IMR-90 (cell line): ENCODE measurements around the gene FMO1. TPM values are rescaled to one million over a fixed set of nuclear protein-coding genes. Genes with fewer than 3 reads are reported as not detected.

Source experiments
- ATAC-seq: fragments of 200-7000 bp; cut with Tn5 transposase; 2 replicates; pipeline ENCODE4 v1.9.1; 2020; ENCODE audit warnings: low read depth, mild to moderate bottlenecking, moderate library complexity
- BruUV-seq: library from RNA; stranded (reverse); fragments of 400-500 nt; replicated peaks from 2 replicates; lab custom pipeline; 2021; lab: Mats Ljungman, UMichigan
- CTCF ChIA-PET: fragments of 300-600 bp; formaldehyde crosslinking; extraction: SDS; loops from one replicate; lab custom pipeline; 2021; ENCODE audit warnings: antibody characterized with exemption; lab: Yijun Ruan, JAX
- POLR2A ChIA-PET: fragments of 300-600 bp; sonication (Branson Sonifier 250); formaldehyde crosslinking; loops from one replicate; lab custom pipeline; 2022; ENCODE audit warnings: antibody characterized with exemption; ENCODE audit not compliant: unreplicated experiment; lab: Charles Lee
- DNase-seq: peaks from one replicate; pipeline ENCODE4 v3.0.0; 2013
- H2AFZ ChIP-seq: replicated peaks from 2 replicates; pipeline ENCODE3; 2013; ENCODE audit warnings: low read length, mild to moderate bottlenecking; ENCODE audit not compliant: poor library complexity
- H2AK5ac ChIP-seq: 2 replicates; pipeline ENCODE4 v1.6.1; 2013; ENCODE audit warnings: low read depth, low read length, inconsistent platforms
- H2AK9ac ChIP-seq: replicated peaks from 2 replicates; pipeline ENCODE3; 2013; ENCODE audit warnings: mild to moderate bottlenecking, low read depth, low read length, moderate library complexity; ENCODE audit not compliant: poor library complexity
- H2BK120ac ChIP-seq: 2 replicates; pipeline ENCODE4 v1.6.1; 2013; ENCODE audit warnings: low read depth, low read length, inconsistent platforms
- H2BK15ac ChIP-seq: 3 replicates; pipeline ENCODE4 v1.6.1; 2013; ENCODE audit warnings: low read depth, low read length, inconsistent platforms
- H2BK20ac ChIP-seq: 2 replicates; pipeline ENCODE4 v1.6.1; 2013; ENCODE audit warnings: low read depth, mild to moderate bottlenecking, inconsistent platforms, low read length, moderate library complexity
- H2BK5ac ChIP-seq: 2 replicates; pipeline ENCODE4 v1.6.1; 2013; ENCODE audit warnings: mild to moderate bottlenecking, low read depth, low read length, inconsistent platforms; ENCODE audit not compliant: poor library complexity, severe bottlenecking
- H3K14ac ChIP-seq: replicated peaks from 2 replicates; pipeline ENCODE4 v1.6.1; 2013; ENCODE audit warnings: low read depth, low read length, inconsistent platforms
- H3K18ac ChIP-seq: 2 replicates; pipeline ENCODE4 v1.6.1; 2013; ENCODE audit warnings: low read depth, low read length, control low read depth
- H3K23ac ChIP-seq: 2 replicates; pipeline ENCODE4 v1.6.1; 2013; ENCODE audit warnings: low read depth, low read length, inconsistent platforms
- H3K27ac ChIP-seq: 2 replicates; pipeline ENCODE4 v1.5.1; 2013; ENCODE audit warnings: mild to moderate bottlenecking, control low read depth, low read length; ENCODE audit not compliant: insufficient read depth
- H3K27me3 ChIP-seq: 2 replicates; pipeline ENCODE4 v1.6.1; 2013; ENCODE audit warnings: low read length; ENCODE audit not compliant: control insufficient read depth, insufficient read depth
- H3K36me3 ChIP-seq: 2 replicates; pipeline ENCODE4 v1.6.1; 2013; ENCODE audit warnings: low read length, mixed read lengths; ENCODE audit not compliant: control insufficient read depth, insufficient read depth
- H3K4ac ChIP-seq: 2 replicates; pipeline ENCODE4 v1.6.1; 2013; ENCODE audit warnings: low read depth, low read length, inconsistent platforms
- H3K4me1 ChIP-seq: 2 replicates; pipeline ENCODE4 v1.6.1; 2013; ENCODE audit warnings: low read length, mixed read lengths; ENCODE audit not compliant: control insufficient read depth, insufficient read depth
- H3K4me2 ChIP-seq: 2 replicates; pipeline ENCODE4 v1.6.1; 2013; ENCODE audit warnings: low read depth, mild to moderate bottlenecking, control low read depth, low read length, moderate library complexity
- H3K4me3 ChIP-seq: 2 replicates; pipeline ENCODE4 v1.5.1; 2013; ENCODE audit warnings: low read depth, mild to moderate bottlenecking, control low read depth, low read length, moderate library complexity; ENCODE audit not compliant: insufficient read depth
- H3K56ac ChIP-seq: 2 replicates; pipeline ENCODE4 v1.6.1; 2013; ENCODE audit warnings: low read length, inconsistent platforms; ENCODE audit not compliant: insufficient read depth; ENCODE audit errors: extremely low read depth
- H3K79me1 ChIP-seq, 2 experiments: 2 replicates each; pipeline ENCODE4 v1.6.1; 2013; ENCODE audit warnings: low read length in 2 of 2, inconsistent platforms in 1 of 2, low read depth in 1 of 2
- H3K9ac ChIP-seq: 2 replicates; pipeline ENCODE4 v1.6.1; 2013; ENCODE audit warnings: low read depth, low read length, control low read depth
- H3K9me1 ChIP-seq: 2 replicates; pipeline ENCODE4 v1.6.1; 2013; ENCODE audit warnings: low read length, inconsistent platforms; ENCODE audit not compliant: insufficient read depth
- H3K9me3 ChIP-seq: 2 replicates; pipeline ENCODE4 v1.6.1; 2013; ENCODE audit warnings: low read length; ENCODE audit not compliant: control insufficient read depth, insufficient read depth
- H4K20me1 ChIP-seq: 2 replicates; pipeline ENCODE4 v1.6.1; 2013; ENCODE audit warnings: low read length, inconsistent platforms; ENCODE audit not compliant: insufficient read depth
- H4K5ac ChIP-seq: 2 replicates; pipeline ENCODE4 v1.6.1; 2013; ENCODE audit warnings: mild to moderate bottlenecking, low read depth, low read length, control low read depth
- H4K8ac ChIP-seq, 2 experiments: 2 replicates each; pipeline ENCODE4 v1.6.1; 2013; ENCODE audit warnings: low read depth in 2 of 2, low read length in 2 of 2, control low read depth in 1 of 2, inconsistent platforms in 1 of 2
- H4K91ac ChIP-seq: 2 replicates; pipeline ENCODE4 v1.6.1; 2013; ENCODE audit warnings: low read depth, low read length, inconsistent platforms; ENCODE audit not compliant: insufficient read depth
- CEBPB ChIP-seq: IDR thresholded peaks from 2 replicates; pipeline ENCODE4 v1.6.1; 2012; ENCODE audit warnings: low read depth, low read length, improper control_type of control experiment
- CHD1 ChIP-seq: IDR thresholded peaks from 2 replicates; pipeline ENCODE4 v1.6.1; 2012; ENCODE audit warnings: low read depth, low read length, improper control_type of control experiment
- MAFK ChIP-seq: IDR thresholded peaks from 2 replicates; pipeline ENCODE4 v1.6.1; 2012; ENCODE audit warnings: low read depth, low read length, improper control_type of control experiment
- MAZ ChIP-seq: IDR thresholded peaks from 2 replicates; pipeline ENCODE4 v1.6.1; 2012; ENCODE audit warnings: low read depth, mild to moderate bottlenecking, low read length, improper control_type of control experiment, moderate library complexity, borderline replicate concordance
- MXI1 ChIP-seq: IDR thresholded peaks from 2 replicates; pipeline ENCODE4 v1.6.1; 2012; ENCODE audit warnings: low read depth, mild to moderate bottlenecking, low read length, moderate library complexity, borderline replicate concordance
- POLR2A ChIP-seq: IDR thresholded peaks from 2 replicates; pipeline ENCODE4 v1.6.1; 2012; ENCODE audit warnings: mild to moderate bottlenecking, low read depth, low read length
- RAD21 ChIP-seq: IDR thresholded peaks from 2 replicates; pipeline ENCODE4 v1.6.1; 2012; ENCODE audit warnings: low read length, improper control_type of control experiment
- RFX5 ChIP-seq: IDR thresholded peaks from 2 replicates; pipeline ENCODE4 v1.8.0; 2012; ENCODE audit warnings: low read depth, mild to moderate bottlenecking, low read length, moderate library complexity
- WGBS, 2 experiments: methylation state at CpG; one replicate each; pipeline versions ENCODE4 v1.1.5 to v1.1.7; 2013; ENCODE audit warnings: missing lambda C conversion rate in 2 of 2; ENCODE audit not compliant: insufficient read length in 1 of 2; ENCODE audit errors: extremely low coverage in 2 of 2; 5-methylcytosine and 5-hydroxymethylcytosine counted together
- dilution Hi-C: fragments of 300-500 bp; cut with HindIII; formaldehyde crosslinking; loops from one replicate; pipeline ENCODE4 v1.14.3; 2018; ENCODE audit warnings: low sequenced_read_pairs; ENCODE audit not compliant: unreplicated experiment
- in situ Hi-C: fragments of 300-500 bp; cut with MboI; formaldehyde crosslinking; loops from 3 replicates; pipeline ENCODE4 v1.14.3; 2019; ENCODE audit warnings: low sequenced_read_pairs, inconsistent platforms, mixed read lengths
- intact Hi-C: fragments of 100-400 bp; cut with micrococcal nuclease; formaldehyde crosslinking; loops from 2 replicates; pipeline ENCODE4 v1.10.0; 2022
- polyA plus RNA-seq, 3 experiments: library from polyadenylated mRNA; depleted of rRNA; stranded (reverse); fragments of >200 nt; gene quantifications; 2 replicates each; pipeline ENCODE4 v1.2.3, GENCODE V29; 2012; ENCODE audit warnings: low replicate concordance in 1 of 3
- total RNA-seq: library from RNA; depleted of rRNA; stranded (reverse); fragments of >200 nt; gene quantifications from 2 replicates; pipeline ENCODE4 v1.2.3, GENCODE V29; 2012

Gene FMO1
- total and polyA plus RNA-seq, 2 of the 4 experiments (the other 2 are of a cell fraction), result not detected

GRCh38 chr1:171295821-171296220 lies 47.5 kb downstream of the FMO1 start:
- H2BK5ac ChIP-seq, result no peak overlapping the region
- ChIA-PET CTCF (interaction anchor here (0.9 kb wide), 1 partner anchor 17 kb away, joined by 3 read pairs; the partner anchor contains the start of gene FMO4), POLR2A (no interaction called here)
- no TSS peak for BruUV-seq
- H4K91ac ChIP-seq, result no peak overlapping the region
- no peak overlapping the region for H3K14ac ChIP-seq
- no peak for ATAC-seq
- no peak overlapping the region for H2BK120ac ChIP-seq
- H4K20me1 ChIP-seq, result no peaks in the 10 kb centered on the region
- no peaks in the 10 kb centered on the region for H3K79me1 ChIP-seq
- H2BK15ac ChIP-seq, result no peak overlapping the region
- dilution Hi-C loops (no loop called here), intact Hi-C loops (no loop called here), in situ Hi-C loops (no loop called here)
- H3K18ac ChIP-seq, result no peak overlapping the region
- H3K9me1 ChIP-seq, result no peaks in the 10 kb centered on the region
- H3K4me3 ChIP-seq, result no peak overlapping the region
- H3K56ac ChIP-seq, result no peak overlapping the region
- TF ChIP-seq POLR2A (no peak), MXI1 (no peak), MAZ (no peak), CEBPB (no peak), RAD21 (no peak), RFX5 (no peak), MAFK (no peak), CHD1 (no peak)
- H3K9ac ChIP-seq, result no peak overlapping the region
- no peak overlapping the region for H3K4me2 ChIP-seq
- H4K5ac ChIP-seq, result no peak overlapping the region
- WGBS, 2 experiments, result 46% methylated on average over 2 of the region's 3 CpGs; no CpG with 5 or more reads in 1 of the 2 experiments
- H3K23ac ChIP-seq, result no peak overlapping the region
- no peaks in the 10 kb centered on the region; the same call in none of the 2 replicates for H3K9me3 ChIP-seq
- H3K4ac ChIP-seq, result no peak overlapping the region
- no peak overlapping the region for H2AK5ac ChIP-seq
- H2BK20ac ChIP-seq, result no peak overlapping the region
- DNase-seq, result no peak
- no peak overlapping the region for H3K27ac ChIP-seq
- no peak overlapping the region for H2AFZ ChIP-seq
- H2AK9ac ChIP-seq, result no peak overlapping the region
- H3K4me1 ChIP-seq, result no peaks in the 10 kb centered on the region
- no peaks in the 10 kb centered on the region for H3K27me3 ChIP-seq
- H4K8ac ChIP-seq, result no peak overlapping the region
- no peaks in the 10 kb centered on the region for H3K36me3 ChIP-seq
